HCT116 (cell line): ENCODE measurements around the gene SLC27A1.

Source experiments
- CTCF ChIP-seq, 3 experiments: fragments of 200-600 bp in 1 of 3; sonication (generic) in 1 of 3; IDR thresholded peaks in 2 of 3; conservative IDR thresholded peaks in 1 of 3; 2 replicates each; pipeline ENCODE4 v1.5.1; 2012 to 2017; ENCODE audit warnings: low read depth in 2 of 3, low read length in 2 of 3, antibody characterized with exemption in 1 of 3, borderline replicate concordance in 1 of 3, control low read depth in 1 of 3, mild to moderate bottlenecking in 1 of 3, mixed read lengths in 1 of 3, mixed run types in 1 of 3, moderate library complexity in 1 of 3; ENCODE audit not compliant: insufficient read depth in 1 of 3
- EZH2 ChIP-seq: fragments of 200-600 bp; sonication (generic); IDR thresholded peaks from 2 replicates; pipeline ENCODE4 v1.6.1; 2017; ENCODE audit warnings: antibody characterized with exemption, mixed run types
- RAD21 ChIP-seq: IDR thresholded peaks from 2 replicates; pipeline ENCODE4 v1.6.1; 2012; ENCODE audit warnings: low read depth, mild to moderate bottlenecking
- REST ChIP-seq: IDR thresholded peaks from 2 replicates; pipeline ENCODE4 v1.6.1; 2012; ENCODE audit warnings: low read depth

- TF ChIP-seq CTCF (IDR thresholded peaks at IDR 0.05 in 2 of 3, conservative IDR thresholded peaks at IDR 0.05 in 1 of 3; ENCODE audit: borderline replicate concordance in 1 of 3, insufficient read depth in 1 of 3, low read depth in 2 of 3, low read length in 2 of 3) (no peak), RAD21 (no peak), REST (no peak), EZH2 (no peak)
These were observed 56.6 kb downstream of the SLC27A1 start for GRCh38 chr19:17526922-17527321.
